Activated CD4-positive, alpha-beta memory T cell treated with anti-CD3 and anti-CD28 coated beads, Interleukin-2, amount 10 ng/mL, durations not matched to agents 7 days and 5 days (primary cell): ENCODE measurements around the gene PPM1K. TPM values are rescaled to one million over a fixed set of nuclear protein-coding genes. Genes with fewer than 3 reads are reported as not detected.

Experiments
- CTCF ChIA-PET: fragments of 350-600 bp; sonication (Branson Sonifier 250); formaldehyde crosslinking; loops from one replicate; lab custom pipeline; 2021; ENCODE audit warnings: antibody characterized with exemption, inconsistent platforms; lab: Charles Lee
- POLR2A ChIA-PET: fragments of 350-600 bp; sonication (Branson Sonifier 250); formaldehyde crosslinking; loops from one replicate; lab custom pipeline; 2021; ENCODE audit warnings: antibody characterized with exemption; lab: Charles Lee
- DNase-seq: peaks from one replicate; pipeline ENCODE4 v3.0.0-alpha.2; 2020
- H3K27ac Mint-ChIP-seq: one replicate; pipeline ENCODE4 v1.8.0; 2021; ENCODE audit warnings: mild to moderate bottlenecking, mixed read lengths
- H3K27me3 Mint-ChIP-seq: one replicate; pipeline ENCODE4 v1.8.0; 2021; ENCODE audit warnings: mixed read lengths
- H3K36me3 Mint-ChIP-seq: one replicate; pipeline ENCODE4 v1.8.0; 2021; ENCODE audit warnings: low read depth, mixed read lengths
- H3K4me1 Mint-ChIP-seq: one replicate; pipeline ENCODE4 v1.8.0; 2021; ENCODE audit warnings: mixed read lengths
- H3K4me3 Mint-ChIP-seq: one replicate; pipeline ENCODE4 v1.8.0; 2021; ENCODE audit warnings: mild to moderate bottlenecking, mixed read lengths
- H3K9me3 Mint-ChIP-seq: one replicate; pipeline ENCODE4 v1.8.0; 2021; ENCODE audit warnings: mixed read lengths
- total RNA-seq, 2 experiments: library from RNA; stranded (reverse); gene quantifications; one replicate each; pipeline ENCODE4 v1.2.3, GENCODE V29; 2021

Gene PPM1K
- total RNA-seq, 2 experiments from 2014 or later = 96.9 to 101 TPM

DNA sequence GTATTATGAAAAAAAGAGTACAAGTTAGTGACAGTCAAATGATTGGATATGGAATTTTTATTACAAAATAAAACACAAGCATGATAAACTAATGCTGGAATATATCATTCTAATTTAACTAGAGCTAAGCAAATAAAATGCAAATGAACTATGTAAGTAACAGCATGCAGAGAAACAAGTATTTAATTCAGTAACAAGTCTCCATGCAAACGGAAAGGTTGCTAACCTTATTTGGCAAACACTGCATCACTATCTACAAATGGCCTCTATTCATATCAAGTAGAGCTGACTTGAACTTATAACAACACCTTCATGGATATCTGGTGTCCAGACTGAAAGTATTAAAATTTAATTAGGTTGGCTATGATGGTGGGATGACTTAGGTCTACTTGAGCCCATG lies 15.4 kb downstream of the PPM1K start:
- H3K9me3 Mint-ChIP-seq = no peaks in the 10 kb centered on the region
- ChIA-PET CTCF (interaction anchor here (0.7 kb wide), 1 partner anchor 10 kb away, joined by 3 read pairs; no protein-coding TSS in a partner anchor), POLR2A (interaction anchor here (0.6 to 1.3 kb wide), 2 partner anchors 33 to 114 kb away, joined by 3 read pairs; no protein-coding TSS in a partner anchor)
- no peak for DNase-seq
- peaks cover 37% of the 10 kb centered on the region for H3K36me3 Mint-ChIP-seq
- no peaks in the 10 kb centered on the region for H3K27me3 Mint-ChIP-seq
- no peaks in the 10 kb centered on the region for H3K4me1 Mint-ChIP-seq
- H3K27ac Mint-ChIP-seq = no peak overlapping the region
- H3K4me3 Mint-ChIP-seq = no peak overlapping the region

DNA sequence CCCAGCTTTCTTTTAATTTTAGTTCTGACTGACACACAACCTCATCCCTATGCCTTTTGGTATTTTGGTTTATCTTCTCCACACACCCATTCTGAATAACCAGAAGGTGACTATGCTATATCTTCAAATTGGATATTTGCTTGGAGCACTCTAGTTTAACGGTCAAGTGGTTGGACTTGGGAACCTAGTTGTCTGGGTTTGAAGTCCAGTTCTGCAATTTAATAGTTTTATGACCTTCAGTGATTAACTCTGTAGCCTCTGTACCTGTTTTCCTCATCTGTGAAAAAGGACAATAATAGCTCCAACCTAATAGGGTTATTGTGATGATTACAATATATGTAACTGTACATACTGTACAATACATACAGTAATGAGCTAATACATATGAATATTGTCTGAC lies 20.0 kb downstream of the PPM1K start:
- ChIA-PET CTCF (interaction anchor here (0.6 kb wide), 1 partner anchor 251 kb away, joined by 3 read pairs; no protein-coding TSS in a partner anchor), POLR2A (interaction anchor here (0.7 to 1.5 kb wide), 2 partner anchors 15 to 20 kb away, joined by 3 to 4 read pairs; partner anchors contain the start of gene PPM1K)
- Mint-ChIP-seq H3K36me3 (peaks cover 48% of the 10 kb centered on the region), H3K4me1 (no peaks in the 10 kb centered on the region), H3K27me3 (no peaks in the 10 kb centered on the region), H3K9me3 (no peaks in the 10 kb centered on the region), H3K4me3 (no peak overlapping the region), H3K27ac (no peak overlapping the region)
- no peak for DNase-seq

DNA sequence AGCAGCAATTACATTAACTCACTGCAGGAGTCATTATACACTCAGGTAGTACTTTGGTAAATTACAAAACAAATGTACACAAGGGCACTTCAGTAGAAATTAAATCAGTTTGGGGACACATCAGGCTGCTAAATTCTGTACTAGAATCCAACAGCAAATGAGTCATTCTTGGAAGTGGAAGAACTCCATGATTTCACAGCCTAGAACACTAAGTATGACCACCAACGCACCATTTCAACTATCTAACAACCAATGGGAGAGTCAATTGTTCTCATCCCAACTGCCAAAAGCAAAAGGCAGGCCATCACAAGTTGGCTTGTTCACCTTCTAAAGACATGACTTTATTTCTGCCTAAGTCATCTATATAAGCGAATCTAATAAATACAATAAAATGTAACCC lies 26.6 kb downstream of the PPM1K start:
- no peak overlapping the region for H3K4me3 Mint-ChIP-seq
- peaks cover 28% of the 10 kb centered on the region for H3K36me3 Mint-ChIP-seq
- CTCF ChIA-PET = no interaction called here
- no peaks in the 10 kb centered on the region for H3K4me1 Mint-ChIP-seq
- no peak overlapping the region for H3K27ac Mint-ChIP-seq
- H3K9me3 Mint-ChIP-seq = no peaks in the 10 kb centered on the region
- POLR2A ChIA-PET = no interaction called here
- no peak for DNase-seq
- peaks cover 1% of the 10 kb centered on the region for H3K27me3 Mint-ChIP-seq

DNA sequence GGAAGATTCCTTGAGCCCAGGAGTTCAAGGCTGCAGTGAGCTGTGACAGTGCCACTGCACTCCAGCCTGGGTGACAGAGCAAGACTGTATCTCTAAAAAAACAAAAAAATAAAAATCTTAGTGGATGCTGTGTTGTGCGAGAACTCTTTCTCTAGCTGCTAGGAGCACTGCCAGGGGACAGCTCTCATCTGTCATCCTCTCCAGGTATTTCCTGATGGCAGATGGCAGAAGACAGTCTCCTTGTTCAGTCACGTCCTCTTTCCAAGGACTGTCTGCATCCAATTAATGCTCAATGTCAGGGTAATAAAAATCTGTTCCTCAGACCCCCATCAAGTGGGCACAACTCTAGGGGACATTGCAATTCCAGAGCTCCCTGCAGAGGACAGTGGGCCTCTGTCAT lies 29.2 kb downstream of the PPM1K start:
- H3K27me3 Mint-ChIP-seq = peaks cover 1% of the 10 kb centered on the region
- no peaks in the 10 kb centered on the region for H3K4me1 Mint-ChIP-seq
- H3K27ac Mint-ChIP-seq = no peak overlapping the region
- H3K36me3 Mint-ChIP-seq = peaks cover 10% of the 10 kb centered on the region
- H3K9me3 Mint-ChIP-seq = no peaks in the 10 kb centered on the region
- H3K4me3 Mint-ChIP-seq = no peak overlapping the region
- POLR2A ChIA-PET = interaction anchor here (2.4 kb wide), 1 partner anchor 29 kb away, joined by 7 read pairs; the partner anchor contains the start of gene PPM1K
- CTCF ChIA-PET = no interaction called here
- DNase-seq = no peak

DNA sequence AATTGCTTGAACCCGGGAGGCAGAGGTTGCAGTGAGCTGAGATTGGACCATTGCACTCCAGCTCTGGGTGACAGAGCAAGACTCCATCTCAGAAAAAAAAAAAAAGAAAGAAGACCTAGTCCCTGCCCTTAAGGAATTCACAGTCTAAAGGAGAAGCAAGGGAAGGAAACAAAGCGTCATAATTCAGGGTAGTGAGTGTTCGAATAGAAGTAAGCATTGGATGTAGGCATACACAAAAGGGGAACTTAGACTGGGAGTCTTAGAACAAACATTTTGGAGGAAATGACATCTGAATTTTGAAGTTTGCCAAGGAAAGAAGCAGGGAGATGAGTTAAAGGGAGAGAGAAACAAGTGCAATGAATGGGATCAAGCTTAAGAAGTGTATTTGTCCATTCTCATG lies 32.4 kb downstream of the PPM1K start:
- ChIA-PET CTCF (no interaction called here), POLR2A (no interaction called here)
- no peaks in the 10 kb centered on the region for H3K36me3 Mint-ChIP-seq
- H3K4me3 Mint-ChIP-seq = no peak overlapping the region
- H3K9me3 Mint-ChIP-seq = no peaks in the 10 kb centered on the region
- DNase-seq = no peak
- H3K27me3 Mint-ChIP-seq = peaks cover 1% of the 10 kb centered on the region
- H3K4me1 Mint-ChIP-seq = no peaks in the 10 kb centered on the region
- H3K27ac Mint-ChIP-seq = no peak overlapping the region

DNA sequence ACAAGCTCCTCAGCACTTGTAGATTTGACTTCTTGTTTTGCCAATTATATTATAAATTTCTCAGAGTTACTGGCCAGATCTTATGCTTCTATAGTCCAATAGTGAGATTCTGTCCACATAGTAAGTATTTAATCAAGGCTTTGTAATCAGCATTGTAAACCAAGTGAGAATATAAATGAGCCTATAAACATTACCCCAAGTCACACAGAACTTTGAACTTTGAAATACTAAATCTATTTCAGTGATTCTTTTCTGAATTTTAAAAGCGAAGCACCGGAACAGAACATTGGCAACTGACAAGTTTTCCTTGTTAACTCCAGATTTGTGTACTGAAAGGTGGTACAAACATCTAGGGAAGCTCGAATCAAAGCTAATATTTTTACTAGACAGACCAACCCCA lies 37.2 kb downstream of the PPM1K start:
- Mint-ChIP-seq H3K4me3 (no peak overlapping the region), H3K4me1 (peaks cover 12% of the 10 kb centered on the region), H3K36me3 (no peaks in the 10 kb centered on the region), H3K27me3 (no peaks in the 10 kb centered on the region), H3K27ac (no peak overlapping the region), H3K9me3 (no peaks in the 10 kb centered on the region)
- ChIA-PET CTCF (interaction anchor here (1.5 to 1.6 kb wide), 2 partner anchors 13 to 28 kb away, joined by 3 to 4 read pairs; no protein-coding TSS in a partner anchor), POLR2A (interaction anchor here (1.3 kb wide), 1 partner anchor 37 kb away, joined by 4 read pairs; the partner anchor contains the start of gene PPM1K)
- no peak for DNase-seq

DNA sequence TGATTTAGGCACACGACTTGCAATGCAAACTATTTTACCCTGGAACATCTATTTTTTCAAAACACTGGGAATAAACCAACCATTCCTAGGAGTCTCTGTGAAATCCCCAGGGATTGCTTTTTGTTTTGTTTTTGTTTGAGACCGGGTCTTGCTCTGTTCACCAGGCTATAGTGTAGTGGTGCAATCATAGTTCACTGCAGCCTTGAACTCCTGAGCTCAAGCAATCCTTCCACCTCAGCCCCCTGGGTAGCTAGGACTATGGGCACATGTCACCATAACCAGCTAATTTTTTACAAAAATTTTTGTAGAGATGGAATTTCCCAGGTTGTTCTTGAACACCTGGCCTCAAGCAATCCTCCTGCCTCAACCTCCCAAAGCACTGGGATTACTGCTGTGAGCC lies 37.8 kb downstream of the PPM1K start:
- Mint-ChIP-seq H3K4me3 (no peak overlapping the region), H3K27me3 (no peaks in the 10 kb centered on the region), H3K27ac (no peak overlapping the region), H3K36me3 (no peaks in the 10 kb centered on the region), H3K4me1 (peaks cover 12% of the 10 kb centered on the region), H3K9me3 (no peaks in the 10 kb centered on the region)
- CTCF ChIA-PET = interaction anchor here (1.5 to 1.6 kb wide), 2 partner anchors 12 to 27 kb away, joined by 3 to 4 read pairs; no protein-coding TSS in a partner anchor
- no peak for DNase-seq
- POLR2A ChIA-PET = interaction anchor here (1.3 to 2.1 kb wide), 2 partner anchors 38 to 211 kb away, joined by 4 to 5 read pairs; partner anchors contain the start of genes HERC5 and PPM1K

DNA sequence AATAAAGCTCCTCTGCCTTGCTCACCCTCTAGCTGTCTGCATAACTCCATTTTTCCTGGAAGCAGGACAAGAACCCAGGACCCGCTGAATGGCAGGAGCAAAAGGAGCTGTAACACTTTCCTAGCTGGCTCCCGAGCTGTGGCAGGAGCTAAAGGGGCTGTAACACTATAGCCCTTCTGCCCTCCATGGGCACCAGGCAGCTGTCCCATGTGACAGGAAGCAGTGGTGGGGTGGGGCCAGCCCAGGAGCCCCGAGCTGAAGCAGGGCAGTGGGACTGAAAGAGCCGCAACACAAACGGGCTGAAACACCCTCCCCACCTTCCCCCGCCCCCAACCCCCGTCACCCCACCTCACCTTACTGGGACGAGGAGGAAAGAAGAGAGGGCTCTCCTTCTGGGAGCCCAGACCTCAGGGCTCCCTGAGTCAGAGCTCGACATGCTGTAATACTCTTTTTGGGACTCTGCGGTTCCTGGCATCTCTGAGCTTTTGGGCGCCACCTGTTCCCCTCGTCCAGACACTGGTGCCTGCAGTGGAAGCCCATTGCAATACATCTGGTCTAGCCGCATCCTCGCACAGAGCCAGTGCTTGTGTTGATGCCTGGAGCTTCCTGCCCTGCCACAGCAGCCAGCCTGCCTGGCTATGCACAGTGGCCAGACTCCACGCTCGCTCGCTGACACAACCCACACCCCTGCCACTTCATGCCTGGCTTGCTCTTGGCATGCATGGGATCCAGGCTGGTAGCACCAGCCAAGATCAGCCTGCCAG lies 39.4 kb downstream of the PPM1K start:
- POLR2A ChIA-PET = interaction anchor here (1.9 to 2.1 kb wide), 2 partner anchors 39 to 212 kb away, joined by 5 to 9 read pairs; partner anchors contain the start of genes HERC5 and PPM1K
- CTCF ChIA-PET = no interaction called here
- Mint-ChIP-seq H3K9me3 (no peaks in the 10 kb centered on the region), H3K27me3 (no peaks in the 10 kb centered on the region), H3K36me3 (no peaks in the 10 kb centered on the region), H3K27ac (no peak overlapping the region), H3K4me3 (peak overlapping the region; percentile 48), H3K4me1 (peaks cover 12% of the 10 kb centered on the region)
- peak; percentile 52 for DNase-seq

DNA sequence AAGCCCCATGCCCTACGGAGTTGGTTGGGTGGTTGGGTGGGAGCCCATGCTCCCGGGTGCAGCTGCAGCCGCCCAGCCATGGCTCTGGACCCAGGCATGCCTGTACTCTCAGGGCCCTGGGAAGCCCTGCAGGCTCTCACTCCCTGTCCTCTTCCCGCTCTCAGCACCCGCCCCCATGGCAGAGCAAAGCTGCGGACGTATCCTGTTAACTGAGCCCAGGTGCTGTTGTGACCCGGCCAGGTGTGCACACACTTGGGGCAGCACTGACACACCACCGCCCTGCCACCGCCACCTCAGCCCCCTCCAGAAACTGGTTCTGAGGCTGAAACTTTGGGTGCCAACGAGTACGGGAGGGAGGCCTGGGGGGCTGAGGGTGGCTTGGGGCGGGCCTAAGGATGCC lies 40.3 kb downstream of the PPM1K start:
- Mint-ChIP-seq H3K9me3 (no peaks in the 10 kb centered on the region), H3K36me3 (no peaks in the 10 kb centered on the region), H3K4me3 (no peak overlapping the region), H3K4me1 (peaks cover 12% of the 10 kb centered on the region), H3K27ac (no peak overlapping the region), H3K27me3 (no peaks in the 10 kb centered on the region)
- no peak for DNase-seq
- ChIA-PET CTCF (no interaction called here), POLR2A (interaction anchor here (1.9 kb wide), 1 partner anchor 40 kb away, joined by 9 read pairs; the partner anchor contains the start of gene PPM1K)

DNA sequence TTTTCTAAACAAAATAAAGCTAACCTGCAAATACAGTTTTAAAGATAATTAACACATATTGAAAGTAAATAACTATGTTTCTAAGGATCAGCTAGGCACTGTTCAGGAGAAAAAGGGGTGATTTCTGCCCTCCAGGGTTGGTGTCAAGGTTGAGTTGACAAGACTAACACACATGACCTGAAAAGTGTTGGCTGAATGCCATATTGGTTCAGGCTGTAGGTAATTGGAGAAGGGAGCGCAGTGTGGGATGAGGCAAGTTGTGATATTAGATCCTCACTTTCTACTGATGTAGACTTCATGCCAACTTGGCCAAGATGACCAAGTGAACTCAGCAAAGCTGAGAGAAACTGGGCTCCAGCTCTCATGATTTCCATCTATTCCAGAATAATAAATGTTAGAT lies 42.2 kb downstream of the PPM1K start:
- H3K27me3 Mint-ChIP-seq = peaks cover 6% of the 10 kb centered on the region
- DNase-seq = no peak
- POLR2A ChIA-PET = interaction anchor here (1.5 kb wide), 1 partner anchor 215 kb away, joined by 4 read pairs; the partner anchor contains the start of gene HERC5
- CTCF ChIA-PET = interaction anchor here (0.7 to 1.2 kb wide), 2 partner anchors 11 to 23 kb away, joined by 3 read pairs; no protein-coding TSS in a partner anchor
- H3K4me3 Mint-ChIP-seq = no peak overlapping the region
- H3K9me3 Mint-ChIP-seq = peaks cover 4% of the 10 kb centered on the region
- no peak overlapping the region for H3K27ac Mint-ChIP-seq
- peaks cover 2% of the 10 kb centered on the region for H3K36me3 Mint-ChIP-seq
- H3K4me1 Mint-ChIP-seq = peaks cover 12% of the 10 kb centered on the region

DNA sequence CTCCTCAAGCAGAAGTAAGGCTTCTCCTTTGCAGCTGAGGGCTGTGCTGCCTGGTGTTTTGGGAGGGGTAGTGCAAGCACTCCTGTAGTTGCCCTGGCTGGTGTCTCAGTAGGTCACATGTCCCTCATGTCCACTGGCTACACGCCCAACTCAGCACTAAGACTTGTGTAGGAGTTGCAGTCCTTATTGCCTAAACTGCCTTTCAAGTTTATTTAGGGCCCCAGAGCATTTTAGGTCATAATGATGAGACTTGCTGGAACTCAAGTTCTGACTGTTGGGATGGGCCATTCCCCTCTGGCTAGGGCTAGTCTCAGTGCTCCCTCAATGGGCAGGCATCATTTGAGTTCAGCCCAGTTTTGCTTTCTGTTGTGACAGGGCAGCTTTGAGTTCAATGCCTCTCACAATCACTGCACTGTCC lies 44.1 kb downstream of the PPM1K start:
- CTCF ChIA-PET = no interaction called here

DNA sequence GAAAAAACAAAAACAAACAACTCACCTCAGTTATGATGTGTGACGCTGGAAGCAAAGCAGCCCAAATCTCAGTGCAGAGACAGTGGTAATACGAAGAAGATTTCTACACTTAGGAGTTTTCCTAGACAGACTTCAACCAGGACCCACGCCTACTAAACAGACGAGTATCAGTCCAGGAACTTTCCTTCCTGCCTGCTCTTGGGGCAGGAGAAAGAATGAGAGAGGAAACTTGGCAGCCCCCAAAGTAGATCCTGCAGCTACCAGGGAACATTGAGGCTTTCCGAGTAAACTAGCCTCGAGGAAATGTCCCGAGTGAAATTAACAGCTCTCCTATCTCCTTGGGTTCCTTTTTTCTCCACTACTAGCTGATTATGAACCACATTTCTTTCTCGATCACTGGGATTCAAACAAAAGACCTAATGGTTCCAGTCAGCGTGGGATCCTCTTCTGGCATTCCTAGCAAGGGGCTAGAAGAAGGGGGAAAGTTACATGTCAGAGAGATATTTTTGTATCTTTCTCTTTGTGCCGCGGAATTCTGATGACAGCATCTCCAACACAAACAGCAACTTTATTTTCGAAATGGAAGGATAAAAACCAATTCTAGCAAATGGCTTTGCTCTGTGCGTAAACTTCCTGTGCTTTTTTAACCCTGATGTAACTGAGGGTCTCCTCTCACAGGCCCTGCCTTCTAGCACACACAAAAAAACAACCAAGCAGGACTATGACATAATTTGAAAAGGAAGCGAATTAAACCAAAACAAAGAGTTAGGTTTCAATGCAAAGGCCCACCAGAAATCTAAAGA lies 53.2 kb downstream of the PPM1K start:
- Mint-ChIP-seq H3K4me3 (peak overlapping the region; percentile 39), H3K4me1 (peaks cover 17% of the 10 kb centered on the region), H3K27ac (peak overlapping the region; percentile 48), H3K27me3 (peaks cover 9% of the 10 kb centered on the region), H3K9me3 (peaks cover 2% of the 10 kb centered on the region), H3K36me3 (peaks cover 3% of the 10 kb centered on the region)
- POLR2A ChIA-PET = interaction anchor here (0.7 kb wide), 1 partner anchor 226 kb away, joined by 3 read pairs; the partner anchor contains the start of gene HERC5
- DNase-seq = no peak
- CTCF ChIA-PET = interaction anchor here (1.5 kb wide), 1 partner anchor 19 kb away, joined by 3 read pairs; no protein-coding TSS in a partner anchor

More for the DNA sequence above, 44.1 kb downstream of the PPM1K start:
- no peak for DNase-seq
- Mint-ChIP-seq H3K4me1 (peaks cover 7% of the 10 kb centered on the region), H3K9me3 (peaks cover 4% of the 10 kb centered on the region), H3K36me3 (peaks cover 3% of the 10 kb centered on the region), H3K27me3 (peaks cover 20% of the 10 kb centered on the region), H3K4me3 (no peak overlapping the region), H3K27ac (no peak overlapping the region)
- POLR2A ChIA-PET = no interaction called here
